ENCODE results near the gene UGCG.

GRCh38 chr9:111963995-111964394 lies 67.4 kb downstream of the UGCG start:
- TF ChIP-seq POLR2A (IDR thresholded peaks at IDR 0.05) = no peak
- TF ChIP-seq CTCF (IDR thresholded peaks at IDR 0.05) = no peak

All from transverse colon (tissue), 3 donors.